Breast epithelium (tissue), 4 donors: ENCODE measurements around the gene ENKUR. TPM values are rescaled to one million over a fixed set of nuclear protein-coding genes. Genes with fewer than 3 reads are reported as not detected.

Experiments used
- DNase-seq, 2 donors: peaks; one replicate each; pipeline ENCODE4 v3.0.0-alpha.2; 2019; ENCODE audit warnings: low spot score in 2 of 2
- H3K27ac ChIP-seq, 2 donors: fragments of 200-600 bp; sonication (generic) in 1 of 2; one replicate each; pipeline ENCODE4 v1.5.1; 2016 to 2019; ENCODE audit warnings: mild to moderate bottlenecking in 1 of 2
- H3K27me3 ChIP-seq, 2 donors: fragments of 200-600 bp; sonication (generic) in 1 of 2; one replicate each; pipeline versions ENCODE4 v1.5.1 to v1.6.0; 2017 to 2019; ENCODE audit warnings: control low read depth in 1 of 2, mild to moderate bottlenecking in 1 of 2
- H3K36me3 ChIP-seq: fragments of 200-600 bp; one replicate; pipeline ENCODE4 v1.5.1; 2019
- H3K4me1 ChIP-seq, 2 donors: fragments of 200-600 bp; sonication (generic); one replicate each; pipeline ENCODE4 v1.5.1; 2016 to 2019; ENCODE audit warnings: control low read depth in 1 of 2
- H3K4me3 ChIP-seq, 3 donors: fragments of 200-600 bp; sonication (generic); 1 replicate in 2 of 3; 2 replicates in 1 of 3; pipeline ENCODE4 v1.5.1; 2016 to 2019; ENCODE audit warnings: mild to moderate bottlenecking in 3 of 3, moderate library complexity in 2 of 3
- H3K9me3 ChIP-seq, 2 donors: fragments of 200-600 bp; sonication (generic) in 1 of 2; one replicate each; pipeline ENCODE4 v1.5.1; 2016 to 2019; ENCODE audit warnings: control low read depth in 1 of 2
- POLR2A ChIP-seq: fragments of 450-650 bp; IDR thresholded peaks from one replicate; pipeline ENCODE4 v1.6.1; 2016; ENCODE audit warnings: antibody characterized with exemption, mild to moderate bottlenecking, moderate library complexity
- POLR2AphosphoS5 ChIP-seq, 3 donors: sonication (generic); formaldehyde crosslinking; IDR thresholded peaks; one replicate each; pipeline ENCODE4 v1.6.1; 2017; ENCODE audit warnings: antibody characterized with exemption in 3 of 3
- intact Hi-C: fragments of 100-400 bp; cut with DNase I; formaldehyde crosslinking; loops from one replicate; pipeline ENCODE4 v1.15.1; 2023; ENCODE audit warnings: low total_unique reads
- total RNA-seq, 3 donors: library from RNA; depleted of rRNA; stranded (reverse); fragments of >200 nt; gene quantifications; one replicate each; pipeline ENCODE4 v1.1.0, GENCODE V29; 2016
- TF ChIP-seq, protein P1 (sequence below), 3 donors: fragments of 450-650 bp; IDR thresholded peaks; one replicate each; pipeline ENCODE4 v1.5.1; 2016 to 2017; ENCODE audit warnings: antibody characterized with exemption in 3 of 3, mild to moderate bottlenecking in 3 of 3, moderate library complexity in 3 of 3

The ENKUR gene
- total RNA-seq, 3 donors from 2014 or later: not detected

- Histone ChIP-seq H3K9me3 (no peaks in the 10 kb centered on the region), H3K36me3 (no peaks in the 10 kb centered on the region), H3K4me1 (no peaks in the 10 kb centered on the region), H3K27ac (no peak overlapping the region), H3K27me3 (no peaks in the 10 kb centered on the region), H3K4me3 (no peak overlapping the region)
- DNase-seq: no peak
- no peak for TF ChIP-seq POLR2AphosphoS5 (IDR thresholded peaks at IDR 0.05)
- TF ChIP-seq, protein P1, sequence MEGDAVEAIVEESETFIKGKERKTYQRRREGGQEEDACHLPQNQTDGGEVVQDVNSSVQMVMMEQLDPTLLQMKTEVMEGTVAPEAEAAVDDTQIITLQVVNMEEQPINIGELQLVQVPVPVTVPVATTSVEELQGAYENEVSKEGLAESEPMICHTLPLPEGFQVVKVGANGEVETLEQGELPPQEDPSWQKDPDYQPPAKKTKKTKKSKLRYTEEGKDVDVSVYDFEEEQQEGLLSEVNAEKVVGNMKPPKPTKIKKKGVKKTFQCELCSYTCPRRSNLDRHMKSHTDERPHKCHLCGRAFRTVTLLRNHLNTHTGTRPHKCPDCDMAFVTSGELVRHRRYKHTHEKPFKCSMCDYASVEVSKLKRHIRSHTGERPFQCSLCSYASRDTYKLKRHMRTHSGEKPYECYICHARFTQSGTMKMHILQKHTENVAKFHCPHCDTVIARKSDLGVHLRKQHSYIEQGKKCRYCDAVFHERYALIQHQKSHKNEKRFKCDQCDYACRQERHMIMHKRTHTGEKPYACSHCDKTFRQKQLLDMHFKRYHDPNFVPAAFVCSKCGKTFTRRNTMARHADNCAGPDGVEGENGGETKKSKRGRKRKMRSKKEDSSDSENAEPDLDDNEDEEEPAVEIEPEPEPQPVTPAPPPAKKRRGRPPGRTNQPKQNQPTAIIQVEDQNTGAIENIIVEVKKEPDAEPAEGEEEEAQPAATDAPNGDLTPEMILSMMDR (IDR thresholded peaks at IDR 0.05): no peak
- no peak for TF ChIP-seq POLR2A
- intact Hi-C loops: no loop called here
These were observed 23.6 kb upstream of the ENKUR start for GRCh38 chr10:25039531-25039930.

GRCh38 chr10:25038325-25038724 is 22.4 kb upstream of the ENKUR start:
- Histone ChIP-seq H3K27me3 (no peaks in the 10 kb centered on the region), H3K4me1 (no peaks in the 10 kb centered on the region), H3K9me3 (no peaks in the 10 kb centered on the region), H3K36me3 (no peaks in the 10 kb centered on the region), H3K4me3 (no peak overlapping the region), H3K27ac (no peak overlapping the region)
- intact Hi-C loops: no loop called here
- DNase-seq: no peak
- TF ChIP-seq POLR2AphosphoS5 (IDR thresholded peaks at IDR 0.05) (no peak), POLR2A (no peak)
- TF ChIP-seq, protein P1 (IDR thresholded peaks at IDR 0.05): no peak

DNA sequence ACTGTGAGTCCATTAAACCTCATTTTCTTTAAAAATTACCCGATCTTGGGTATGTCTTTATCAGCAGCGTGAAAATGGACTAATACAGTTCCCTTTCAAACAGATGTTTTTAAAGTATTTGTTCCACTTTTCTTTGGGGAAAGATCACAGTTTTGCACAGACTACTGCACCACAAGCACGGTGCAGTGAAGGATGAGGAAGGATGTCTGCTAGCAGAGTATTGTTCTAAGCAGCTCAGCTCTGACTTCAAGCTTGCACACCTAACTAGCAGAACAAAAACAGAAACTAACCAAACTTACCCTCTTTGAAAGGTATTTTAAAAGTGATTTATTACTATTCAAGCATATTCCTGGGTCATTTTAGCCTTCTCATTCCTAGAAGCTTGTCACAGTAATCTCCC is 20.4 kb upstream of the ENKUR start:
- no peaks in the 10 kb centered on the region for H3K9me3 ChIP-seq
- H3K36me3 ChIP-seq: no peaks in the 10 kb centered on the region
- TF ChIP-seq, protein P1 (IDR thresholded peaks at IDR 0.05): no peak
- TF ChIP-seq POLR2AphosphoS5 (IDR thresholded peaks at IDR 0.05): no peak
- TF ChIP-seq POLR2A: no peak
- no peak overlapping the region for H3K4me3 ChIP-seq
- no peaks in the 10 kb centered on the region for H3K4me1 ChIP-seq
- no peak overlapping the region for H3K27ac ChIP-seq
- intact Hi-C loops: no loop called here
- H3K27me3 ChIP-seq: no peaks in the 10 kb centered on the region
- DNase-seq: no peak

DNA sequence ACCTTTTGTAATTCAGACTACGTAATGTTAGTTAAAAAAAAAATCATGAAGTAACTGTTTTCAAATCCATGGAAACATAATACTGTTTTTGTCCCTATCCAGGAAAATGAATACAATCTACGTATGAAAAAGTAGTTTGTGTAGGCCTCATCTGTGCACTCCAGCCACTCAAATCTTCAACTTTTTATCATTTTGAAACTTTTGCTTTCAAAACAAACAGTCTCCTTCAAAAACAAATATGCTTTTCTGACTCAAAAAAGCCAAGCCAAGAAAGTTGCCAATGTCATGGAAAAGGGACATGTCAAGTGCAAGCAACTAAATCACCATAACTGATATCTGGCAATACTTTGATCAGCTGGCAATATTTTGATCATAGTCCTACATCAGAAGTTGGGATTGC is 13.6 kb upstream of the ENKUR start:
- Histone ChIP-seq H3K4me1 (no peaks in the 10 kb centered on the region), H3K4me3 (no peak overlapping the region), H3K27ac (no peak overlapping the region), H3K9me3 (no peaks in the 10 kb centered on the region), H3K36me3 (no peaks in the 10 kb centered on the region), H3K27me3 (no peaks in the 10 kb centered on the region)
- DNase-seq: no peak
- TF ChIP-seq POLR2A: no peak
- TF ChIP-seq, protein P1 (IDR thresholded peaks at IDR 0.05): no peak
- TF ChIP-seq POLR2AphosphoS5 (IDR thresholded peaks at IDR 0.05): no peak
- intact Hi-C loops: no loop called here

- DNase-seq: no peak
- intact Hi-C loops: no loop called here
- Histone ChIP-seq H3K4me3 (no peak overlapping the region), H3K4me1 (no peaks in the 10 kb centered on the region), H3K9me3 (no peaks in the 10 kb centered on the region), H3K27me3 (no peaks in the 10 kb centered on the region), H3K27ac (no peak overlapping the region), H3K36me3 (no peaks in the 10 kb centered on the region)
- TF ChIP-seq POLR2AphosphoS5 (IDR thresholded peaks at IDR 0.05) (no peak), POLR2A (no peak)
- TF ChIP-seq, protein P1 (IDR thresholded peaks at IDR 0.05): no peak
These were observed 12.8 kb upstream of the ENKUR start for GRCh38 chr10:25028711-25029110.
